Measurements from ENCODE around the gene FHIT. TPM values are rescaled to one million over a fixed set of nuclear protein-coding genes. Genes with fewer than 3 reads are reported as not detected.

The FHIT gene
- polyA plus RNA-seq, 1 experiment = 0.11 TPM

DNA sequence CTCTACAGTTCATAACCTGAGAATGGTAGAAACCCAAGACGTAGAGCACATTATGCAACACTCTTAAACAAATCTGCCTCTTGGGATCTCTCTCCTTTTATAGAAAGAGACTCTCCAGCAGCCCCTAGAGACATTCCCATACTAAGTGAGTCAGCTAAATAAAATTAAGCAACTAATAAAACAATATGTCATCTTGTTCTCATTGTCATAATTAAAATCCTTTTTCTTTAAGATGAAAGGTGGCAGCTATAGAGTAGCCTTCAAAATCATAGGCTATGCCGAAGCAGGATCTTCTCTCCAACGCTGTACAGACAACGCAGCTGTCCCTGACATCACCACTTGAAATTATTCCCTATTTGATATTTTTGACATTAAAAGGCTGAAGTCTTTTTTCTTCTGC lies 790.0 kb downstream of the FHIT start:
- TF ChIP-seq, protein P1, sequence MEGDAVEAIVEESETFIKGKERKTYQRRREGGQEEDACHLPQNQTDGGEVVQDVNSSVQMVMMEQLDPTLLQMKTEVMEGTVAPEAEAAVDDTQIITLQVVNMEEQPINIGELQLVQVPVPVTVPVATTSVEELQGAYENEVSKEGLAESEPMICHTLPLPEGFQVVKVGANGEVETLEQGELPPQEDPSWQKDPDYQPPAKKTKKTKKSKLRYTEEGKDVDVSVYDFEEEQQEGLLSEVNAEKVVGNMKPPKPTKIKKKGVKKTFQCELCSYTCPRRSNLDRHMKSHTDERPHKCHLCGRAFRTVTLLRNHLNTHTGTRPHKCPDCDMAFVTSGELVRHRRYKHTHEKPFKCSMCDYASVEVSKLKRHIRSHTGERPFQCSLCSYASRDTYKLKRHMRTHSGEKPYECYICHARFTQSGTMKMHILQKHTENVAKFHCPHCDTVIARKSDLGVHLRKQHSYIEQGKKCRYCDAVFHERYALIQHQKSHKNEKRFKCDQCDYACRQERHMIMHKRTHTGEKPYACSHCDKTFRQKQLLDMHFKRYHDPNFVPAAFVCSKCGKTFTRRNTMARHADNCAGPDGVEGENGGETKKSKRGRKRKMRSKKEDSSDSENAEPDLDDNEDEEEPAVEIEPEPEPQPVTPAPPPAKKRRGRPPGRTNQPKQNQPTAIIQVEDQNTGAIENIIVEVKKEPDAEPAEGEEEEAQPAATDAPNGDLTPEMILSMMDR (IDR thresholded peaks at IDR 0.05; ENCODE audit: insufficient read depth, low read depth, low read length) = no peak
- DNase-seq (ENCODE audit: low read depth) = no peak
- ChIA-PET POLR2A (no interaction called here), CTCF (no interaction called here)
- Histone ChIP-seq H3K36me3 (ENCODE audit: control insufficient read depth, insufficient read depth, low read length) (no peaks in the 10 kb centered on the region), H3K4me3 (ENCODE audit: low read depth, low read length) (no peak overlapping the region), H3K27me3 (ENCODE audit: control insufficient read depth, insufficient read depth, low read length) (no peaks in the 10 kb centered on the region)

DNA sequence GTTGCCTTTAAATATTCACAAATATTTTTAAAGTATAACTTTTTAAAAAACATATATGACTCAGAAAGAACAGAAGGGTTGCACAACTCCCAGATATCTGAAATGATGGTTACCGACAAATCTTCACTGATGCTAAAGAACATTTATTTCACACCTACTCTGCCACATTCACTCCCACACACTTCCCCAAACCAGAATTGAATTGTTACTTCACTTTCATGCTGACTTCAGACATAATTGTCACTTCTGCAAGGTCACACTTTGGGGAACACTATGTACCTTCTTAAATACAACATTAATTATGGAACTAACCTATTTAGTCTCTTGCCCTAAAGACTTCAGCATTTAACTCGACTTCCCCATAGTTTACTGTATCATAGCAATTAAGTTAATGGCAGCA lies 795.1 kb downstream of the FHIT start:
- Histone ChIP-seq H3K36me3 (ENCODE audit: control insufficient read depth, insufficient read depth, low read length) (no peaks in the 10 kb centered on the region), H3K4me3 (ENCODE audit: low read depth, low read length) (no peak overlapping the region), H3K27me3 (ENCODE audit: control insufficient read depth, insufficient read depth, low read length) (no peaks in the 10 kb centered on the region)
- TF ChIP-seq, protein P1 (IDR thresholded peaks at IDR 0.05; ENCODE audit: insufficient read depth, low read depth, low read length) = no peak
- ChIA-PET CTCF (no interaction called here), POLR2A (no interaction called here)
- DNase-seq (ENCODE audit: low read depth) = no peak

DNA sequence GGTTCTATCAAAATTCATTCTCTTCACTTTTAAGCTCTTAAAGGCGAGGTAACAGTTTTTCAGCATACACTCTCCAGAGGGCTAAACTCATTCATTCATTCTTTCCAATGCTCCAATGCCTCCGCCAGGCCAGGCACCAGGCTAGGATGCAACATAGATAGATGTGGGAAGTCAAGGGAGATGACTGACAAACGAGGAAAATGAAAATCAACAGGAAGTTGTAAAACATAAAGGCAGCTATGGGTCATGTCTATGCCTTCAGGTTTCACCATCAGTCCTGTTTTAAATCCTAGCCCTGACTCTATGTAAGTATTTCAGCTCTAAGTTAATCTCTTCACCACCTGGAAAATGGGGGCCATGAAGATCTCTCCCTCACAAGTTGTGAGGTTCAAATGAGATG lies 797.9 kb downstream of the FHIT start:
- Histone ChIP-seq H3K36me3 (ENCODE audit: control insufficient read depth, insufficient read depth, low read length) (no peaks in the 10 kb centered on the region), H3K4me3 (ENCODE audit: low read depth, low read length) (no peak overlapping the region), H3K27me3 (ENCODE audit: control insufficient read depth, insufficient read depth, low read length) (no peaks in the 10 kb centered on the region)
- CTCF ChIA-PET = no interaction called here
- no peak for DNase-seq (ENCODE audit: low read depth)
- TF ChIP-seq, protein P1 (IDR thresholded peaks at IDR 0.05; ENCODE audit: insufficient read depth, low read depth, low read length) = no peak
- POLR2A ChIA-PET = no interaction called here

DNA sequence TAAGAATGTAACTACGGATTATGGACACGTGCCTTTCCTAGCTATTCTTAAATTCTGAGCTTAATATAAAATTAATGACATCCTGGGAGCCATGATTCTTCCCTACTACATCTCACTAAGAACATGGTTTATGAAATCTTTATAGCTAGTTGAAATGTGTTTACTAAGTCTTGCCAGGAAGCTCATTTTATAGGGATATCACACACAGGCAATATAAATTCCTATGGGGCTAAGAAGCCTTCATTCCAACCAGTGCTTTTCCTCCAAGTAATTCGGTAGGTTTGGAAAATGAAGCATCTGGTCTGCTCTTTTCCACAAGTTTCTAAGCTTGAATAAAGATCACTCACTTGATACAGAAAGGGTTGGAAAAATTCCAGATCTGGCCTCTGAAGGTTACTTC lies 802.6 kb downstream of the FHIT start:
- no peak overlapping the region for H3K4me3 ChIP-seq (ENCODE audit: low read depth, low read length)
- DNase-seq (ENCODE audit: low read depth) = no peak
- ChIA-PET CTCF (no interaction called here), POLR2A (no interaction called here)
- no peaks in the 10 kb centered on the region for H3K27me3 ChIP-seq (ENCODE audit: control insufficient read depth, insufficient read depth, low read length)
- TF ChIP-seq, protein P1 (IDR thresholded peaks at IDR 0.05; ENCODE audit: insufficient read depth, low read depth, low read length) = no peak
- no peaks in the 10 kb centered on the region for H3K36me3 ChIP-seq (ENCODE audit: control insufficient read depth, insufficient read depth, low read length)

DNA sequence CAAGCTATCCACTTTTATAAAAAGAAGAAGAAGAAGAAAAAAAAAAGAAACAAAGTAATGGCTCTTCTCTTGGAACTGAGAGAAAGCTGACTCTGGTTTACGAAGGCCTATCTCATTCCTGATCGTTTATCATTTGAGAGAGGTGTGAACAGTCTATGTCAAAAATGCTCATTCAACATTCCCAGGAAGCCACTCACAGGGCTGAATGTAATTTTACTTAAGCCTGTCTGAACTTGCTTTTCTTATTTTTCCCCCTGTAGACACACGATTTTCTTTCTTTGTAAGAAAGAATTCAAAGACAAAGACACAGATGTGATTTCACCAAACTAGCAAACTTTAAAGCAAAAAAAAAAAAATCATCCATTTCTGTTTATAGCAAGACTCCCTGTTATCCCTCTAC lies 805.8 kb downstream of the FHIT start:
- Histone ChIP-seq H3K4me3 (ENCODE audit: low read depth, low read length) (no peak overlapping the region), H3K36me3 (ENCODE audit: control insufficient read depth, insufficient read depth, low read length) (no peaks in the 10 kb centered on the region), H3K27me3 (ENCODE audit: control insufficient read depth, insufficient read depth, low read length) (no peaks in the 10 kb centered on the region)
- ChIA-PET POLR2A (no interaction called here), CTCF (no interaction called here)
- DNase-seq (ENCODE audit: low read depth) = no peak
- TF ChIP-seq, protein P1 (IDR thresholded peaks at IDR 0.05; ENCODE audit: insufficient read depth, low read depth, low read length) = no peak

Data from BJ (cell line).